KOPT-K1 (cell line): Measurements from ENCODE around the gene ARNT2.

ENCODE experiments used
- H3K27ac ChIP-seq: fragments of 200-600 bp; sonication (generic); 2 replicates; pipeline ENCODE4 v1.5.1; 2016; ENCODE audit warnings: antibody characterized with exemption, mild to moderate bottlenecking, low read depth, low read length; ENCODE audit not compliant: poor library complexity, severe bottlenecking
- H3K36me3 ChIP-seq: fragments of 200-600 bp; sonication (generic); 2 replicates; pipeline ENCODE4 v1.5.1; 2017; ENCODE audit warnings: antibody characterized with exemption, mild to moderate bottlenecking, low read length, moderate library complexity; ENCODE audit not compliant: insufficient read depth
- H3K9me3 ChIP-seq: fragments of 200-600 bp; sonication (generic); 2 replicates; pipeline ENCODE4 v1.5.1; 2017; ENCODE audit warnings: antibody characterized with exemption, low read length, mild to moderate bottlenecking; ENCODE audit not compliant: insufficient read depth, poor library complexity, severe bottlenecking

ARNT2 gene

DNA sequence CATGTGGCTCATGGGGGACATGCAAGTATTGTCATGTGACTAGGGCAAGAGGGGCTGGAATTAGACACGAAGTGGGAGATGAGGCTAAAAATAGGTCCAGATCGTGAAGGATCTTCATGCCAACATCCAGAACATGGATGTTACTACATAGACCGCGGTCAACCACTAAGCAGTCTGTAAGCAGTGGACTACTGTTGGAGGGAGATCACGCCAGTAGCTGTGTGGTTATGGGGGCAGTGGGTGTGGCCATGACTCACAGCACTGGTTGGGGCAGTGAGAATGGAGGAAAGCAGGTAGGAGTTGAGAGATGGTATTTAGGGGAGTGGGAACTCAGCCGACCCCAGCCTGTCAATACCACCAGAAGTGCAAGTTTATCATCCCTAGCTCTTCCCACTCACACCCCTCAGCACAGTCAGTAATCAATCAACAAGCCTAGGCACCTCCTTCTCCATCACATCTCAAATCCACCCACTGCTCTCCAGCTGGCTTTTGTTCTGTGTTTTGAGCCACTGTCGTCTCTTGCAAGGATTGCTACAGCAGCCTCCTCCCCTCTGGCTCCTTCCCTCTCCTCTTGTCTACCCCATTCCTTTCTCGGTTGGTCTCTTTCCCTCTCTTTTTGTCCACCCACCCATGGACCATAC, 183.8 kb downstream of the ARNT2 start:
- Histone ChIP-seq H3K36me3 (no peaks in the 10 kb centered on the region), H3K27ac (no peak overlapping the region), H3K9me3 (no peaks in the 10 kb centered on the region)

- H3K36me3 ChIP-seq: no peaks in the 10 kb centered on the region
- no peaks in the 10 kb centered on the region for H3K9me3 ChIP-seq
- no peak overlapping the region for H3K27ac ChIP-seq
Observed at GRCh38 chr15:80588801-80589200, 184.6 kb downstream of the ARNT2 start.

GRCh38 chr15:80590761-80591355, 186.7 kb downstream of the ARNT2 start:
- H3K9me3 ChIP-seq: no peaks in the 10 kb centered on the region

GRCh38 chr15:80591471-80591870, 187.3 kb downstream of the ARNT2 start:
- H3K9me3 ChIP-seq: no peaks in the 10 kb centered on the region
- H3K36me3 ChIP-seq: no peaks in the 10 kb centered on the region
- no peak overlapping the region for H3K27ac ChIP-seq

More at GRCh38 chr15:80590761-80591355, 186.7 kb downstream of the ARNT2 start:
- H3K27ac ChIP-seq: no peak overlapping the region
- no peaks in the 10 kb centered on the region for H3K36me3 ChIP-seq

GRCh38 chr15:80591938-80592825, 188.0 kb downstream of the ARNT2 start:
- no peak overlapping the region for H3K27ac ChIP-seq
- H3K36me3 ChIP-seq: no peaks in the 10 kb centered on the region

DNA sequence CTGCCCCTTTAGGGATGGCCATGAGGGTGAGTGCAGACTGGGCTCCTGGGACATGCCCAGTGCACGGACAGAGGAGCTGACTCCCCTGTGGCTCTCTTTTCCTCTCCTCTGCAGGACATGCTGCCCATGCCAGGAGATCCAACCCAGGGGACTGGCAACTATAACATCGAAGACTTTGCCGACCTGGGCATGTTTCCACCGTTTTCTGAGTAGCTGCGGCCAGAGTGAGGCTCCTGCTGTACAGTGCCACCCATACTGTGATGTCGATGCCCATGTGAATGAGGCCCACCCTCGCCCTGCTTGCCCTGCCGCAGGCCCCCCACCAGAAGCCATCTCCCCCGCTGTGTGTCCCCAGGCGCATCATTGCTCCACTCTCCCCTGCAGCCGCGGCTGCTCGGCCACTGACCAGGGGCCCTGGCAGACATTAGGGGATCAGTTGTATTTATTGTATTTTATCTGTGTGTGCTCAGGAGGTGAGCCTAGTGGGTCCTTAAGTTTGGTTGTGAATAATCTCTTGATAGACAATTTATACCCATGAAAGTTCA, 189.4 kb downstream of the ARNT2 start:
- Histone ChIP-seq H3K9me3 (no peaks in the 10 kb centered on the region), H3K27ac (no peak overlapping the region), H3K36me3 (no peaks in the 10 kb centered on the region)

More at GRCh38 chr15:80591938-80592825, 188.0 kb downstream of the ARNT2 start:
- no peaks in the 10 kb centered on the region for H3K9me3 ChIP-seq

GRCh38 chr15:80594091-80594889, 190.1 kb downstream of the ARNT2 start:
- H3K9me3 ChIP-seq: no peaks in the 10 kb centered on the region
- H3K27ac ChIP-seq: no peak overlapping the region

DNA sequence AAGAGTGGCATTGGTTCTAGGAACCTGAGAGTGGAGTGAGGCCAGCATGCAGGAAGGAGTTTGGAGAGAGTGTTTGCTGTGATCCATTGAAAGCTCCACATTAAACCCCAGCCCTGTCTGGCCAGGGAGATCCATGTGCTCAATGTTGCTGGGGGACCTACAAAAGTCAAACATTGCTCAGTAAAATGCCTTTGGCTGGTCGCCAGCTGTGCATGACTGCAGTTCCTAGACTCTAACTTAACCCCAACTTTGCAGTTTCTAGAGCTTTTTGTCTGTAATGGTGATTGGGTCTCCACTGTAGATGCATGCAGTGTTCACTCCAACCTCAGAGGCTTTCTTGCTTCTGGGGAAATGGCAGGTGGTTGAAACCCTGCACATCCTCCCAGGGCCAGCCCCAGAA, 191.2 kb downstream of the ARNT2 start:
- Histone ChIP-seq H3K27ac (no peak overlapping the region), H3K9me3 (no peaks in the 10 kb centered on the region), H3K36me3 (no peaks in the 10 kb centered on the region)

More at GRCh38 chr15:80594091-80594889, 190.1 kb downstream of the ARNT2 start:
- H3K36me3 ChIP-seq: no peaks in the 10 kb centered on the region

- H3K36me3 ChIP-seq: no peaks in the 10 kb centered on the region
- no peak overlapping the region for H3K27ac ChIP-seq
- no peaks in the 10 kb centered on the region for H3K9me3 ChIP-seq
Observed at GRCh38 chr15:80596521-80596976, 192.4 kb downstream of the ARNT2 start.

DNA sequence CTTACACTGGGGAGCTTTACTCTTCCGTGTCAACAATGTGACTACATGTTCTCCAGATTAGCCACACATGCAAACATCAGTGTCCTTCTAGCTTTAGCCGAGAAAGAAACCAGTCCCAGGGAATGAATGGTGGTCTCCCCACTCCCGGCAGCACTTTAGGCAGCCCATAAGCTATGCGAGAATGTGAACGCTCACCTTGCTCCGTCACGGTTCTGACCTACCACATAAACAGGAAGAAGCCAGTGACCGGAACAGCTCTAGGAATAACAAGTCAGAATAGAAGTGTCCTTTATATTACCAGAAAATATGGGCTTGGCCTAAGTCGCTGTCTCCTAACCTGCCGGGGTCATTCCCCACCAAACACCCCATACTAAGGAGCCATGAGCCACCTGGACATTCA, 192.9 kb downstream of the ARNT2 start:
- Histone ChIP-seq H3K36me3 (no peaks in the 10 kb centered on the region), H3K9me3 (no peaks in the 10 kb centered on the region), H3K27ac (no peak overlapping the region)

GRCh38 chr15:80599359-80599758, 195.2 kb downstream of the ARNT2 start:
- H3K36me3 ChIP-seq: no peaks in the 10 kb centered on the region
- no peak overlapping the region for H3K27ac ChIP-seq
- H3K9me3 ChIP-seq: no peaks in the 10 kb centered on the region

- no peak overlapping the region for H3K27ac ChIP-seq
Observed at GRCh38 chr15:80600626-80601025, 196.4 kb downstream of the ARNT2 start.

DNA sequence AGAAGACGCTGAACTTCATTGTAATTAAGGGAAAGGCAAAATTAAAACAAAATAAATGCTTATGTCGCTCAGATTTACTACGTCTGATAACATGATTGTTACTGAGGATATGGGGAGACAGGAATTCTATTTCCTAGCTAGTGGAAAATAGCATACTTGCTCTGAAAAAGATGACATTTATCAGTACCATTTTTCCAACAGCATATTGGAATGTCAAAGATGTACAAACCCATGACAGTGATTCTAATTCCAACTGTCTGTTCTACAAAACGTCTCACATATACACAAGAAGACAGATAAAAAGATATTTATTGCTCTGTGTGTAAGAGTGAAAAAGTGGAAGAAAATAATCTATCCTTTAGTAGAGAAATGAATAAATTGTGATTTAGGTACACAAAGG, 197.1 kb downstream of the ARNT2 start:
- no peaks in the 10 kb centered on the region for H3K9me3 ChIP-seq
- no peak overlapping the region for H3K27ac ChIP-seq
- H3K36me3 ChIP-seq: no peaks in the 10 kb centered on the region

More at GRCh38 chr15:80600626-80601025, 196.4 kb downstream of the ARNT2 start:
- no peaks in the 10 kb centered on the region for H3K9me3 ChIP-seq
- H3K36me3 ChIP-seq: no peaks in the 10 kb centered on the region
